IMR-90 (cell line): ENCODE results near the gene PFKP. TPM values are rescaled to one million over a fixed set of nuclear protein-coding genes. Genes with fewer than 3 reads are reported as not detected.

ENCODE experiments used
- ATAC-seq: fragments of 200-7000 bp; cut with Tn5 transposase; 2 replicates; pipeline ENCODE4 v1.9.1; 2020; ENCODE audit warnings: low read depth, mild to moderate bottlenecking, moderate library complexity
- BruUV-seq: library from RNA; stranded (reverse); fragments of 400-500 nt; replicated peaks from 2 replicates; lab custom pipeline; 2021; lab: Mats Ljungman, UMichigan
- CTCF ChIA-PET: fragments of 300-600 bp; formaldehyde crosslinking; extraction: SDS; loops from one replicate; lab custom pipeline; 2021; ENCODE audit warnings: antibody characterized with exemption; lab: Yijun Ruan, JAX
- POLR2A ChIA-PET: fragments of 300-600 bp; sonication (Branson Sonifier 250); formaldehyde crosslinking; loops from one replicate; lab custom pipeline; 2022; ENCODE audit warnings: antibody characterized with exemption; ENCODE audit not compliant: unreplicated experiment; lab: Charles Lee
- DNase-seq: peaks from one replicate; pipeline ENCODE4 v3.0.0; 2013
- H2AFZ ChIP-seq: replicated peaks from 2 replicates; pipeline ENCODE3; 2013; ENCODE audit warnings: low read length, mild to moderate bottlenecking; ENCODE audit not compliant: poor library complexity
- H2AK5ac ChIP-seq: 2 replicates; pipeline ENCODE4 v1.6.1; 2013; ENCODE audit warnings: low read depth, low read length, inconsistent platforms
- H2AK9ac ChIP-seq: replicated peaks from 2 replicates; pipeline ENCODE3; 2013; ENCODE audit warnings: mild to moderate bottlenecking, low read depth, low read length, moderate library complexity; ENCODE audit not compliant: poor library complexity
- H2BK120ac ChIP-seq: 2 replicates; pipeline ENCODE4 v1.6.1; 2013; ENCODE audit warnings: low read depth, low read length, inconsistent platforms
- H2BK15ac ChIP-seq: 3 replicates; pipeline ENCODE4 v1.6.1; 2013; ENCODE audit warnings: low read depth, low read length, inconsistent platforms
- H2BK20ac ChIP-seq: 2 replicates; pipeline ENCODE4 v1.6.1; 2013; ENCODE audit warnings: low read depth, mild to moderate bottlenecking, inconsistent platforms, low read length, moderate library complexity
- H2BK5ac ChIP-seq: 2 replicates; pipeline ENCODE4 v1.6.1; 2013; ENCODE audit warnings: mild to moderate bottlenecking, low read depth, low read length, inconsistent platforms; ENCODE audit not compliant: poor library complexity, severe bottlenecking
- H3K14ac ChIP-seq: replicated peaks from 2 replicates; pipeline ENCODE4 v1.6.1; 2013; ENCODE audit warnings: low read depth, low read length, inconsistent platforms
- H3K18ac ChIP-seq: 2 replicates; pipeline ENCODE4 v1.6.1; 2013; ENCODE audit warnings: low read depth, low read length, control low read depth
- H3K23ac ChIP-seq: 2 replicates; pipeline ENCODE4 v1.6.1; 2013; ENCODE audit warnings: low read depth, low read length, inconsistent platforms
- H3K27ac ChIP-seq: 2 replicates; pipeline ENCODE4 v1.5.1; 2013; ENCODE audit warnings: mild to moderate bottlenecking, control low read depth, low read length; ENCODE audit not compliant: insufficient read depth
- H3K27me3 ChIP-seq: 2 replicates; pipeline ENCODE4 v1.6.1; 2013; ENCODE audit warnings: low read length; ENCODE audit not compliant: control insufficient read depth, insufficient read depth
- H3K36me3 ChIP-seq: 2 replicates; pipeline ENCODE4 v1.6.1; 2013; ENCODE audit warnings: low read length, mixed read lengths; ENCODE audit not compliant: control insufficient read depth, insufficient read depth
- H3K4ac ChIP-seq: 2 replicates; pipeline ENCODE4 v1.6.1; 2013; ENCODE audit warnings: low read depth, low read length, inconsistent platforms
- H3K4me1 ChIP-seq: 2 replicates; pipeline ENCODE4 v1.6.1; 2013; ENCODE audit warnings: low read length, mixed read lengths; ENCODE audit not compliant: control insufficient read depth, insufficient read depth
- H3K4me2 ChIP-seq: 2 replicates; pipeline ENCODE4 v1.6.1; 2013; ENCODE audit warnings: low read depth, mild to moderate bottlenecking, control low read depth, low read length, moderate library complexity
- H3K4me3 ChIP-seq: 2 replicates; pipeline ENCODE4 v1.5.1; 2013; ENCODE audit warnings: low read depth, mild to moderate bottlenecking, control low read depth, low read length, moderate library complexity; ENCODE audit not compliant: insufficient read depth
- H3K56ac ChIP-seq: 2 replicates; pipeline ENCODE4 v1.6.1; 2013; ENCODE audit warnings: low read length, inconsistent platforms; ENCODE audit not compliant: insufficient read depth; ENCODE audit errors: extremely low read depth
- H3K79me1 ChIP-seq, 2 experiments: 2 replicates each; pipeline ENCODE4 v1.6.1; 2013; ENCODE audit warnings: low read length in 2 of 2, inconsistent platforms in 1 of 2, low read depth in 1 of 2
- H3K9ac ChIP-seq: 2 replicates; pipeline ENCODE4 v1.6.1; 2013; ENCODE audit warnings: low read depth, low read length, control low read depth
- H3K9me1 ChIP-seq: 2 replicates; pipeline ENCODE4 v1.6.1; 2013; ENCODE audit warnings: low read length, inconsistent platforms; ENCODE audit not compliant: insufficient read depth
- H3K9me3 ChIP-seq: 2 replicates; pipeline ENCODE4 v1.6.1; 2013; ENCODE audit warnings: low read length; ENCODE audit not compliant: control insufficient read depth, insufficient read depth
- H4K20me1 ChIP-seq: 2 replicates; pipeline ENCODE4 v1.6.1; 2013; ENCODE audit warnings: low read length, inconsistent platforms; ENCODE audit not compliant: insufficient read depth
- H4K5ac ChIP-seq: 2 replicates; pipeline ENCODE4 v1.6.1; 2013; ENCODE audit warnings: mild to moderate bottlenecking, low read depth, low read length, control low read depth
- H4K8ac ChIP-seq, 2 experiments: 2 replicates each; pipeline ENCODE4 v1.6.1; 2013; ENCODE audit warnings: low read depth in 2 of 2, low read length in 2 of 2, control low read depth in 1 of 2, inconsistent platforms in 1 of 2
- H4K91ac ChIP-seq: 2 replicates; pipeline ENCODE4 v1.6.1; 2013; ENCODE audit warnings: low read depth, low read length, inconsistent platforms; ENCODE audit not compliant: insufficient read depth
- MAFK ChIP-seq: IDR thresholded peaks from 2 replicates; pipeline ENCODE4 v1.6.1; 2012; ENCODE audit warnings: low read depth, low read length, improper control_type of control experiment
- MAZ ChIP-seq: IDR thresholded peaks from 2 replicates; pipeline ENCODE4 v1.6.1; 2012; ENCODE audit warnings: low read depth, mild to moderate bottlenecking, low read length, improper control_type of control experiment, moderate library complexity, borderline replicate concordance
- MXI1 ChIP-seq: IDR thresholded peaks from 2 replicates; pipeline ENCODE4 v1.6.1; 2012; ENCODE audit warnings: low read depth, mild to moderate bottlenecking, low read length, moderate library complexity, borderline replicate concordance
- RCOR1 ChIP-seq: IDR thresholded peaks from 2 replicates; pipeline ENCODE4 v1.6.1; 2012; ENCODE audit warnings: mild to moderate bottlenecking, low read length, improper control_type of control experiment; ENCODE audit not compliant: insufficient replicate concordance
- SMC3 ChIP-seq: fragments of 150-350 bp; IDR thresholded peaks from 2 replicates; pipeline ENCODE4 v1.6.1; 2016; ENCODE audit warnings: low read depth, mild to moderate bottlenecking, antibody characterized with exemption, low read length, moderate library complexity
- WGBS, 2 experiments: methylation state at CpG; one replicate each; pipeline versions ENCODE4 v1.1.5 to v1.1.7; 2013; ENCODE audit warnings: missing lambda C conversion rate in 2 of 2; ENCODE audit not compliant: insufficient read length in 1 of 2; ENCODE audit errors: extremely low coverage in 2 of 2; 5-methylcytosine and 5-hydroxymethylcytosine counted together
- dilution Hi-C: fragments of 300-500 bp; cut with HindIII; formaldehyde crosslinking; loops from one replicate; pipeline ENCODE4 v1.14.3; 2018; ENCODE audit warnings: low sequenced_read_pairs; ENCODE audit not compliant: unreplicated experiment
- in situ Hi-C: fragments of 300-500 bp; cut with MboI; formaldehyde crosslinking; loops from 3 replicates; pipeline ENCODE4 v1.14.3; 2019; ENCODE audit warnings: low sequenced_read_pairs, inconsistent platforms, mixed read lengths
- intact Hi-C: fragments of 100-400 bp; cut with micrococcal nuclease; formaldehyde crosslinking; loops from 2 replicates; pipeline ENCODE4 v1.10.0; 2022
- polyA plus RNA-seq, 3 experiments: library from polyadenylated mRNA; depleted of rRNA; stranded (reverse); fragments of >200 nt; gene quantifications; 2 replicates each; pipeline ENCODE4 v1.2.3, GENCODE V29; 2012; ENCODE audit warnings: low replicate concordance in 1 of 3
- total RNA-seq: library from RNA; depleted of rRNA; stranded (reverse); fragments of >200 nt; gene quantifications from 2 replicates; pipeline ENCODE4 v1.2.3, GENCODE V29; 2012
- TF ChIP-seq, protein P1 (sequence below): conservative IDR thresholded peaks from 2 replicates; pipeline ENCODE4 v1.5.1; 2012; ENCODE audit warnings: mild to moderate bottlenecking, low read depth, low read length, improper control_type of control experiment

PFKP gene
- total and polyA plus RNA-seq, 2 of the 4 experiments (the other 2 are of a cell fraction): 223 to 294 TPM

- dilution Hi-C loops (no loop called here), in situ Hi-C loops (no loop called here), intact Hi-C loops (no loop called here)
- Histone ChIP-seq H3K9ac (no peak overlapping the region), H4K5ac (no peak overlapping the region), H2AK9ac (no peak overlapping the region), H3K79me1 (peaks cover 17 to 24% of the 10 kb centered on the region in 2 experiments; a peak in 3 of 4 replicates), H2AK5ac (no peak overlapping the region), H3K9me3 (no peaks in the 10 kb centered on the region), H3K18ac (no peak overlapping the region), H3K4ac (no peak overlapping the region), H4K91ac (no peak overlapping the region), H2BK15ac (no peak overlapping the region), H3K36me3 (peaks cover 61% of the 10 kb centered on the region), H3K14ac (no peak overlapping the region), H3K27me3 (no peaks in the 10 kb centered on the region), H3K27ac (no peak overlapping the region), H2AFZ (no peak overlapping the region), H4K8ac (no peak overlapping the region), H3K23ac (no peak overlapping the region), H3K4me2 (no peak overlapping the region), H3K4me3 (no peak overlapping the region), H4K20me1 (no peaks in the 10 kb centered on the region; the same call in 1 of the 2 replicates), H2BK120ac (no peak overlapping the region), H3K56ac (no peak overlapping the region), H2BK5ac (no peak overlapping the region), H2BK20ac (no peak overlapping the region), H3K4me1 (no peaks in the 10 kb centered on the region), H3K9me1 (no peaks in the 10 kb centered on the region)
- TF ChIP-seq MAFK: no peak
- no peak for TF ChIP-seq MAZ
- TF ChIP-seq SMC3: no peak
- no peak for TF ChIP-seq RCOR1
- TF ChIP-seq, protein P1, sequence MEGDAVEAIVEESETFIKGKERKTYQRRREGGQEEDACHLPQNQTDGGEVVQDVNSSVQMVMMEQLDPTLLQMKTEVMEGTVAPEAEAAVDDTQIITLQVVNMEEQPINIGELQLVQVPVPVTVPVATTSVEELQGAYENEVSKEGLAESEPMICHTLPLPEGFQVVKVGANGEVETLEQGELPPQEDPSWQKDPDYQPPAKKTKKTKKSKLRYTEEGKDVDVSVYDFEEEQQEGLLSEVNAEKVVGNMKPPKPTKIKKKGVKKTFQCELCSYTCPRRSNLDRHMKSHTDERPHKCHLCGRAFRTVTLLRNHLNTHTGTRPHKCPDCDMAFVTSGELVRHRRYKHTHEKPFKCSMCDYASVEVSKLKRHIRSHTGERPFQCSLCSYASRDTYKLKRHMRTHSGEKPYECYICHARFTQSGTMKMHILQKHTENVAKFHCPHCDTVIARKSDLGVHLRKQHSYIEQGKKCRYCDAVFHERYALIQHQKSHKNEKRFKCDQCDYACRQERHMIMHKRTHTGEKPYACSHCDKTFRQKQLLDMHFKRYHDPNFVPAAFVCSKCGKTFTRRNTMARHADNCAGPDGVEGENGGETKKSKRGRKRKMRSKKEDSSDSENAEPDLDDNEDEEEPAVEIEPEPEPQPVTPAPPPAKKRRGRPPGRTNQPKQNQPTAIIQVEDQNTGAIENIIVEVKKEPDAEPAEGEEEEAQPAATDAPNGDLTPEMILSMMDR: no peak
- TF ChIP-seq MXI1: no peak
- ATAC-seq: no peak
- BruUV-seq: no TSS peak
- POLR2A ChIA-PET: no interaction called here
- DNase-seq: no peak
- 100% methylated on average over 1 of the region's 10 CpGs; no CpG with 5 or more reads in 1 of the 2 experiments for WGBS, 2 experiments
- CTCF ChIA-PET: no interaction called here
Measured at GRCh38 chr10:3159152-3159551, 91.8 kb downstream of the PFKP start.
